ENCODE results near the gene EPHB6.

- no peak for TF ChIP-seq EZH2 (IDR thresholded peaks at IDR 0.05; ENCODE audit: low read depth)
- TF ChIP-seq, protein P1, sequence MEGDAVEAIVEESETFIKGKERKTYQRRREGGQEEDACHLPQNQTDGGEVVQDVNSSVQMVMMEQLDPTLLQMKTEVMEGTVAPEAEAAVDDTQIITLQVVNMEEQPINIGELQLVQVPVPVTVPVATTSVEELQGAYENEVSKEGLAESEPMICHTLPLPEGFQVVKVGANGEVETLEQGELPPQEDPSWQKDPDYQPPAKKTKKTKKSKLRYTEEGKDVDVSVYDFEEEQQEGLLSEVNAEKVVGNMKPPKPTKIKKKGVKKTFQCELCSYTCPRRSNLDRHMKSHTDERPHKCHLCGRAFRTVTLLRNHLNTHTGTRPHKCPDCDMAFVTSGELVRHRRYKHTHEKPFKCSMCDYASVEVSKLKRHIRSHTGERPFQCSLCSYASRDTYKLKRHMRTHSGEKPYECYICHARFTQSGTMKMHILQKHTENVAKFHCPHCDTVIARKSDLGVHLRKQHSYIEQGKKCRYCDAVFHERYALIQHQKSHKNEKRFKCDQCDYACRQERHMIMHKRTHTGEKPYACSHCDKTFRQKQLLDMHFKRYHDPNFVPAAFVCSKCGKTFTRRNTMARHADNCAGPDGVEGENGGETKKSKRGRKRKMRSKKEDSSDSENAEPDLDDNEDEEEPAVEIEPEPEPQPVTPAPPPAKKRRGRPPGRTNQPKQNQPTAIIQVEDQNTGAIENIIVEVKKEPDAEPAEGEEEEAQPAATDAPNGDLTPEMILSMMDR (conservative IDR thresholded peaks at IDR 0.05): no peak
Observed at GRCh38 chr7:142905759-142906158, 50.9 kb downstream of the EPHB6 start.

Measured in PC-9 (cell line).